CD14-positive monocyte (primary cell): ENCODE results near the gene ARAP2. TPM values are rescaled to one million over a fixed set of nuclear protein-coding genes. Genes with fewer than 3 reads are reported as not detected.
"Not testable (repeated sequence)": the region's sequence is repeated elsewhere in the genome, so short reads cannot be mapped to it uniquely, and the experiment has no call there.

Experiments used
- DNase-seq, 3 donors: peaks; one replicate each; pipeline ENCODE4 v3.0.0-alpha.2; 2011 to 2022
- H2AFZ ChIP-seq: 2 replicates; pipeline ENCODE4 v1.6.0; 2012; ENCODE audit warnings: mild to moderate bottlenecking, low read depth, low read length, inconsistent platforms; ENCODE audit not compliant: insufficient read depth, poor library complexity, severe bottlenecking
- H3K27ac ChIP-seq, 2 donors: 1 replicate in 1 of 2; 2 replicates in 1 of 2; pipeline ENCODE4 v1.5.1; 2012 to 2013; ENCODE audit warnings: low read length in 2 of 2, control low read depth in 1 of 2, inconsistent platforms in 1 of 2, low read depth in 1 of 2, mild to moderate bottlenecking in 1 of 2
- H3K27me3 ChIP-seq, 2 donors: one replicate each; pipeline versions ENCODE4 v1.6.0 to v1.6.1; 2011 to 2013; ENCODE audit warnings: low read length in 2 of 2; ENCODE audit not compliant: control insufficient read depth in 2 of 2, insufficient read depth in 2 of 2
- H3K36me3 ChIP-seq, 2 donors: replicated peaks in 1 of 2; 1 replicate in 1 of 2; 2 replicates in 1 of 2; pipeline versions ENCODE4 v1.5.1 to v1.6.1; 2012 to 2013; ENCODE audit warnings: low read length in 2 of 2, control low read depth in 1 of 2, inconsistent platforms in 1 of 2, mild to moderate bottlenecking in 1 of 2; ENCODE audit not compliant: insufficient read depth in 2 of 2, control insufficient read depth in 1 of 2
- H3K4me1 ChIP-seq, 2 donors: 1 replicate in 1 of 2; 2 replicates in 1 of 2; pipeline versions ENCODE4 v1.5.1 to v1.6.1; 2012 to 2013; ENCODE audit warnings: low read length in 2 of 2, control low read depth in 1 of 2, inconsistent platforms in 1 of 2, mild to moderate bottlenecking in 1 of 2, moderate library complexity in 1 of 2; ENCODE audit not compliant: insufficient read depth in 2 of 2, control insufficient read depth in 1 of 2
- H3K4me2 ChIP-seq: replicated peaks from 2 replicates; pipeline ENCODE3; 2012; ENCODE audit warnings: low read length, moderate library complexity, mild to moderate bottlenecking; ENCODE audit not compliant: poor library complexity, severe bottlenecking; ENCODE audit errors: extremely low read depth
- H3K4me3 ChIP-seq, 3 experiments: fragments of 200-600 bp in 1 of 3; sonication (generic) in 1 of 3; replicated peaks in 1 of 3; 1 replicate in 2 of 3; 2 replicates in 1 of 3; pipeline ENCODE4 v1.5.1; 2011 to 2013; ENCODE audit warnings: low read length in 3 of 3, mild to moderate bottlenecking in 3 of 3, control low read depth in 2 of 3, low read depth in 2 of 3, inconsistent platforms in 1 of 3, moderate library complexity in 1 of 3
- H3K79me2 ChIP-seq: 2 replicates; pipeline ENCODE4 v1.6.0; 2012; ENCODE audit warnings: mild to moderate bottlenecking, control low read depth, inconsistent platforms, low read length, moderate library complexity; ENCODE audit not compliant: insufficient read depth
- H3K9ac ChIP-seq: 2 replicates; pipeline ENCODE4 v1.6.0; 2017; ENCODE audit warnings: low read length, mild to moderate bottlenecking; ENCODE audit not compliant: insufficient read depth, poor library complexity, severe bottlenecking
- H3K9me3 ChIP-seq, 2 donors: replicated peaks in 1 of 2; 1 replicate in 1 of 2; 2 replicates in 1 of 2; pipeline versions ENCODE4 v1.5.1 to v1.6.1; 2012 to 2013; ENCODE audit warnings: low read length in 2 of 2, control low read depth in 1 of 2; ENCODE audit not compliant: control insufficient read depth in 1 of 2, insufficient read depth in 1 of 2
- H4K20me1 ChIP-seq: 2 replicates; pipeline ENCODE4 v1.6.0; 2012; ENCODE audit warnings: mild to moderate bottlenecking, low read length, control low read depth, moderate library complexity; ENCODE audit not compliant: insufficient read depth
- H3K27ac Mint-ChIP-seq, 7 donors: one replicate each; pipeline ENCODE4 v1.8.0; 2020; ENCODE audit warnings: mild to moderate bottlenecking in 7 of 7, mixed read lengths in 7 of 7, moderate library complexity in 6 of 7, inconsistent platforms in 2 of 7
- H3K27me3 Mint-ChIP-seq, 3 donors: one replicate each; pipeline ENCODE4 v1.8.0; 2021 to 2022; ENCODE audit warnings: low read depth in 3 of 3, mild to moderate bottlenecking in 3 of 3, mixed read lengths in 3 of 3, moderate library complexity in 3 of 3, inconsistent platforms in 1 of 3
- H3K36me3 Mint-ChIP-seq, 2 donors: one replicate each; pipeline ENCODE4 v1.8.0; 2020; ENCODE audit warnings: mixed read lengths in 2 of 2, inconsistent platforms in 1 of 2, mild to moderate bottlenecking in 1 of 2
- H3K4me1 Mint-ChIP-seq: one replicate; pipeline ENCODE4 v1.8.0; 2020; ENCODE audit warnings: mild to moderate bottlenecking, mixed read lengths
- H3K4me3 Mint-ChIP-seq, 2 donors: one replicate each; pipeline ENCODE4 v1.8.0; 2020; ENCODE audit warnings: mild to moderate bottlenecking in 2 of 2, mixed read lengths in 2 of 2, moderate library complexity in 1 of 2
- H3K9me3 Mint-ChIP-seq, 7 donors: one replicate each; pipeline ENCODE4 v1.8.0; 2020 to 2022; ENCODE audit warnings: mixed read lengths in 7 of 7, mild to moderate bottlenecking in 6 of 7, moderate library complexity in 6 of 7, inconsistent platforms in 2 of 7
- WGBS: methylation state at CpG from one replicate; pipeline ENCODE4 v1.1.5; 2013; ENCODE audit warnings: missing lambda C conversion rate; ENCODE audit not compliant: insufficient coverage; 5-methylcytosine and 5-hydroxymethylcytosine counted together
- intact Hi-C, 2 donors: fragments of 100-400 bp; cut with micrococcal nuclease; formaldehyde crosslinking; loops; one replicate each; pipeline versions ENCODE4 v1.15.0 to v1.15.1; 2023
- polyA plus RNA-seq, 3 donors: library from polyadenylated mRNA; depleted of rRNA in 1 of 3; unstranded in 2 of 3; stranded (reverse) in 1 of 3; fragments of 300-500 nt in 2 of 3; fragments of >200 nt in 1 of 3; fragmentation: Illumina TruSeq in 2 of 3; gene quantifications; 1 replicate in 2 of 3; 2 replicates in 1 of 3; pipeline ENCODE4 v1.2.3, GENCODE V29; 2012 to 2021
- TF ChIP-seq, protein P1 (sequence below): fragments of 200-600 bp; IDR thresholded peaks from one replicate; pipeline ENCODE4 v1.8.0; 2022; ENCODE audit warnings: antibody characterized with exemption, mild to moderate bottlenecking

Gene ARAP2
- polyA plus RNA-seq, 3 donors = 4.6 to 17.7 (median 5.6) TPM

GRCh38 chr4:36183665-36184393 lies 60.5 kb downstream of the ARAP2 start:
- no peak for DNase-seq
- Histone ChIP-seq H3K9me3 (no peaks in the 10 kb centered on the region), H3K4me2 (no peak overlapping the region), H3K9ac (no peak overlapping the region), H3K4me3 (no peak overlapping the region), H3K79me2 (no peaks in the 10 kb centered on the region), H3K36me3 (peaks cover 24 to 73% of the 10 kb centered on the region in 2 donors), H2AFZ (no peak overlapping the region), H3K27me3 (no peaks in the 10 kb centered on the region), H3K27ac (no peak overlapping the region), H4K20me1 (peaks cover 3% of the 10 kb centered on the region), H3K4me1 (no peaks in the 10 kb centered on the region)
- WGBS = no CpG with 5 or more reads among the region's 5 CpGs
- Mint-ChIP-seq H3K36me3 (peaks cover 37 to 45% of the 10 kb centered on the region in 2 donors), H3K4me1 (peaks cover 4% of the 10 kb centered on the region), H3K27me3 (no peaks in the 10 kb centered on the region), H3K27ac (no peak overlapping the region), H3K4me3 (no peak overlapping the region), H3K9me3 (no peaks in the 10 kb centered on the region)
- TF ChIP-seq, protein P1, sequence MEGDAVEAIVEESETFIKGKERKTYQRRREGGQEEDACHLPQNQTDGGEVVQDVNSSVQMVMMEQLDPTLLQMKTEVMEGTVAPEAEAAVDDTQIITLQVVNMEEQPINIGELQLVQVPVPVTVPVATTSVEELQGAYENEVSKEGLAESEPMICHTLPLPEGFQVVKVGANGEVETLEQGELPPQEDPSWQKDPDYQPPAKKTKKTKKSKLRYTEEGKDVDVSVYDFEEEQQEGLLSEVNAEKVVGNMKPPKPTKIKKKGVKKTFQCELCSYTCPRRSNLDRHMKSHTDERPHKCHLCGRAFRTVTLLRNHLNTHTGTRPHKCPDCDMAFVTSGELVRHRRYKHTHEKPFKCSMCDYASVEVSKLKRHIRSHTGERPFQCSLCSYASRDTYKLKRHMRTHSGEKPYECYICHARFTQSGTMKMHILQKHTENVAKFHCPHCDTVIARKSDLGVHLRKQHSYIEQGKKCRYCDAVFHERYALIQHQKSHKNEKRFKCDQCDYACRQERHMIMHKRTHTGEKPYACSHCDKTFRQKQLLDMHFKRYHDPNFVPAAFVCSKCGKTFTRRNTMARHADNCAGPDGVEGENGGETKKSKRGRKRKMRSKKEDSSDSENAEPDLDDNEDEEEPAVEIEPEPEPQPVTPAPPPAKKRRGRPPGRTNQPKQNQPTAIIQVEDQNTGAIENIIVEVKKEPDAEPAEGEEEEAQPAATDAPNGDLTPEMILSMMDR = no peak
- intact Hi-C loops = no loop called here

DNA sequence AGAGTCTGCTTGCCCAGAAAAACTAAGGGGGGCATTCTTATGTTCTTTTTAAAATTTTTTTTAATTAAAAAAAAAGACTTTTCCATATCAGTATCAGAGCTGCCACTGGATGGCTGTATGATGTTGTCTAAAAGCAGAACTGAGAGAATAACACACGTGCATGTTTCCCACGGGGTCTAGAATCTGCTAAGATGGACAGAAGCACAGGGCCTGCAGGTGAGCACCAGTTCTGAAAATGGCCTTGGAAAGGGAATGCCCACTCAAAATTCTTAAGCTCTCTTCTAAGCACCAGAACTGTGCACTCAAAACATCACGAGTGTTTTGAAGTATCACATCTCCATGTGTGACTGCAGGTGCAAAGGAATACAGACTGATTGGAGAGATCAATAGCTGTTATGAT lies 61.1 kb downstream of the ARAP2 start:
- no peak overlapping the region for H3K9ac ChIP-seq
- H3K36me3 ChIP-seq = peaks cover 26 to 79% of the 10 kb centered on the region in 2 donors
- TF ChIP-seq, protein P1 = no peak
- H3K36me3 Mint-ChIP-seq = peaks cover 43 to 48% of the 10 kb centered on the region in 2 donors
- H3K4me3 Mint-ChIP-seq = no peak overlapping the region
- peaks cover 4% of the 10 kb centered on the region for H3K4me1 Mint-ChIP-seq
- H3K27me3 Mint-ChIP-seq = peaks cover 0 to 2% (median 0%) of the 10 kb centered on the region in 3 donors
- intact Hi-C loops = no loop called here
- no peak overlapping the region for H3K4me2 ChIP-seq
- WGBS = 61% methylated on average over 3 of the region's 3 CpGs
- H3K9me3 ChIP-seq = no peaks in the 10 kb centered on the region
- no peak for DNase-seq
- peaks cover 3% of the 10 kb centered on the region for H4K20me1 ChIP-seq
- no peak overlapping the region for H2AFZ ChIP-seq
- no peaks in the 10 kb centered on the region for H3K79me2 ChIP-seq
- H3K27ac ChIP-seq = no peak overlapping the region
- H3K27ac Mint-ChIP-seq = no peak overlapping the region
- H3K4me3 ChIP-seq = no peak overlapping the region
- no peaks in the 10 kb centered on the region for H3K4me1 ChIP-seq
- no peaks in the 10 kb centered on the region for H3K9me3 Mint-ChIP-seq
- H3K27me3 ChIP-seq = no peaks in the 10 kb centered on the region

- H3K9me3 ChIP-seq, H3K4me3 Mint-ChIP-seq, H3K9ac ChIP-seq, H3K4me2 ChIP-seq, H2AFZ ChIP-seq, H3K4me1 Mint-ChIP-seq, H4K20me1 ChIP-seq, H3K27ac ChIP-seq, H3K27me3 Mint-ChIP-seq, H3K27ac Mint-ChIP-seq, intact Hi-C loops, H3K4me3 ChIP-seq, H3K4me1 ChIP-seq, H3K27me3 ChIP-seq, H3K9me3 Mint-ChIP-seq, DNase-seq, H3K79me2 ChIP-seq: not testable (repeated sequence)
- peaks cover 41 to 51% of the 10 kb centered on the region in 2 donors for H3K36me3 Mint-ChIP-seq
- peaks cover 31 to 79% of the 10 kb centered on the region in 2 donors for H3K36me3 ChIP-seq
- 100% methylated on average over 3 of the region's 9 CpGs for WGBS
These were observed 62.0 kb downstream of the ARAP2 start for GRCh38 chr4:36182315-36182714.
